Skeletal muscle tissue (tissue), 4 donors: ENCODE data around the gene SNF8. TPM values are rescaled to one million over a fixed set of nuclear protein-coding genes. Genes with fewer than 3 reads are reported as not detected.

Experiments used
- H3K27ac ChIP-seq: one replicate; pipeline ENCODE4 v1.7.0; 2013; ENCODE audit warnings: mild to moderate bottlenecking, low read depth, low read length, inconsistent platforms
- H3K27me3 ChIP-seq, 3 donors: one replicate each; pipeline ENCODE4 v1.7.0; 2013; ENCODE audit warnings: low read length in 3 of 3; ENCODE audit not compliant: control insufficient read depth in 3 of 3, insufficient read depth in 3 of 3
- H3K36me3 ChIP-seq, 3 donors: one replicate each; pipeline ENCODE4 v1.7.0; 2013; ENCODE audit warnings: low read length in 3 of 3; ENCODE audit not compliant: control insufficient read depth in 3 of 3, insufficient read depth in 3 of 3
- H3K4me1 ChIP-seq, 3 donors: one replicate each; pipeline ENCODE4 v1.7.0; 2013; ENCODE audit warnings: low read length in 3 of 3, mild to moderate bottlenecking in 3 of 3; ENCODE audit not compliant: control insufficient read depth in 3 of 3, insufficient read depth in 3 of 3
- H3K4me3 ChIP-seq, 3 donors: one replicate each; pipeline ENCODE4 v1.7.0; 2013; ENCODE audit warnings: low read length in 3 of 3
- H3K9ac ChIP-seq, 3 donors: one replicate each; pipeline ENCODE4 v1.7.0; 2013; ENCODE audit warnings: low read length in 3 of 3, mild to moderate bottlenecking in 3 of 3, moderate library complexity in 2 of 3, low read depth in 1 of 3
- H3K9me3 ChIP-seq, 3 donors: one replicate each; pipeline ENCODE4 v1.7.0; 2013; ENCODE audit warnings: low read length in 3 of 3; ENCODE audit not compliant: control insufficient read depth in 3 of 3
- total RNA-seq: library from RNA; depleted of rRNA; stranded (reverse); fragments of >200 nt; gene quantifications from one replicate; pipeline ENCODE4 v1.2.3, GENCODE V29; 2014
- donor health status: Osteomylitis.

SNF8 gene
- total RNA-seq, 1 donor from 2014 or later, result 47.5 TPM

- Histone ChIP-seq H3K36me3 (peaks cover 59 to 77% (median 61%) of the 10 kb centered on the region in 3 donors), H3K4me3 (no peak overlapping the region), H3K9ac (no peak overlapping the region), H3K27ac (no peak overlapping the region), H3K9me3 (no peaks in the 10 kb centered on the region), H3K27me3 (no peaks in the 10 kb centered on the region), H3K4me1 (no peaks in the 10 kb centered on the region)
These were observed 11.6 kb downstream of the SNF8 start for GRCh38 chr17:48933035-48933434.

GRCh38 chr17:48930435-48930873 is 14.2 kb downstream of the SNF8 start:
- Histone ChIP-seq H3K4me3 (no peak overlapping the region), H3K36me3 (peaks cover 62 to 77% (median 69%) of the 10 kb centered on the region in 3 donors), H3K27me3 (no peaks in the 10 kb centered on the region), H3K27ac (no peak overlapping the region), H3K9me3 (no peaks in the 10 kb centered on the region), H3K4me1 (no peaks in the 10 kb centered on the region), H3K9ac (no peak overlapping the region)

GRCh38 chr17:48929812-48930165 is 14.9 kb downstream of the SNF8 start:
- no peak overlapping the region for H3K27ac ChIP-seq
- no peaks in the 10 kb centered on the region for H3K9me3 ChIP-seq
- H3K27me3 ChIP-seq, result no peaks in the 10 kb centered on the region
- no peaks in the 10 kb centered on the region for H3K4me1 ChIP-seq
- H3K4me3 ChIP-seq, result no peak overlapping the region
- no peak overlapping the region for H3K9ac ChIP-seq
- H3K36me3 ChIP-seq, result peaks cover 65 to 81% (median 72%) of the 10 kb centered on the region in 3 donors

DNA sequence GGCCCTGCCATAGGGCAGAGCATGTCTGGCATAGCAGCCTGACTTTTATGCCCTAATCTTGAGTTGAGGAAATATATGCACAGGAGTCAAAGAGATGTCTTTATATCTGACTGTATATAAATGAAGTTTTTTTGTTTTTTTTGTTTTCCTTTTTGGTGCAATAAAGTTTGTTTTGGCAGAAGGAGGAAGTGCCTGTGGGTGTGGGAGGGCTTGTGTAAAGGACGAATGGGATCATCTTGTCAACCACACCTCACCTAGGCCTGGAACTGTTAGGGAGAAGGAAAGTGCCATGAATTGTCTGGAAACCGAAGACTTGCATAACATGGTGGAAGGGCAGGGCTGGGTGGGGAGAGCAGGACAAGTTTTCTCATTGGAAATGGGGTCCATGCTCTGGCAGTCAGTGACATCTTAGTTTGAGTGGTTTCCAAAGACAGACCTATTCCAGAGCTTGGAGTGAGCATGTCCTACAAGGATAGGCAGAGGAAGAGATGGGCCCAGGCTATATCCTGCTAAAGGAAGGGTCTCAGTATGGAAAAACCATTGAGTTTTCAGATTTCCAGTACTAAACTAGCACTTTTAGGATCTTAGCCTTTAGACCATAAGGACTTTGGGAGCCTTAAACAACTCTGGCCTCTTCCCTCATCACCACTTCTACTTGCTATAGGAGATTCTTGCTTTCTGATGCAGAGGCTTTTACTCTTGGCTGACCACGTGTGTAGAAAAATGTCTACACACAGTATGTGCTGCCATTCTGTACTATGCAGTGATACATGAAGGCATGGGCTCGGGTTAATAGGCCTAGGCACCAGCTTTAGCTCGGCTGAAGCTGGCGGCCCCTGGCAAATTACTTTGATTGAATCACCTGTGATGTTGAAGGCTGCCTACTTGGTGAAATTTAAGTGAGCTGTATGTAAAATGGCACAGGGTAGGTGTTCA is 15.5 kb downstream of the SNF8 start:
- peaks cover 63 to 83% (median 73%) of the 10 kb centered on the region in 3 donors for H3K36me3 ChIP-seq

DNA sequence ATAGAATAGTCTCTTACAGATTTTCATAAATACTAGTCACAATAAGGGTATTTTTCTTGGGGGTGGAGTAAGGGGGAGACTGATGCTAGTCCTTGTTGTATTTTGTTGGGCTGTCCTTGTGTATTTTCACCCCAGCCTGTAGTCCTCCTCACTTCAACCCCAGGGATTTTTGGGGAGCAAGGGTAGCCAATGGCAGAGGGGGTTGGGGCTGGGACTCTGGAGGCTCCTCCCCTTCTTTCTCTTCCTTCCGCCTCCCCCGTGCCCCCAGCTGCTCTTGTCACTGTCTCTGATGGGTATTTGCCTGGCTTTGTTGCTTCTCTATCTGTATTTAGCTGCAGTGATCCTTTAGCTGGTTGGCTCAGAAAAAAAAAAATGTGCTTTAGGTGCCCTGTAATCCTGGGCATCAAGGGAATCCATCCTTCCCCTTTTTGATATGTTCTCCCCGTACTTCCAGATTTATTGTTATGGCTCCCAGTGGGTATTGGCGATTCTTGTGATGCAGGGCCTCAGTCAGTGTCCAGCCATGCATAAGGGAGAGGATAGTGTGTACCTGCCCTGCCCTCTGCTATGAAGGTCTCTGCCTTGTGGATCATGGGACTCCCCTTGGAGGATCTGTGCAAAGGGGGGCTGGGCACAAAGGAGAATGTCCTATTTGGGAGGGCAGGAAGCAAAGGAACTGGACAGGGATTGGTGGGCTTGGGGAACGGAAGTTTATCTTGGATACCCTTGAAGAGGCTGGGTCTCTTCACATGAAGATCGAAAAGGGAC is 16.5 kb downstream of the SNF8 start:
- Histone ChIP-seq H3K36me3 (peaks cover 61 to 85% (median 75%) of the 10 kb centered on the region in 3 donors), H3K27me3 (no peaks in the 10 kb centered on the region), H3K9me3 (no peaks in the 10 kb centered on the region), H3K4me1 (no peaks in the 10 kb centered on the region), H3K4me3 (no peak overlapping the region), H3K27ac (no peak overlapping the region), H3K9ac (no peak overlapping the region)

More for the DNA sequence above, 15.5 kb downstream of the SNF8 start:
- no peaks in the 10 kb centered on the region for H3K4me1 ChIP-seq
- H3K9me3 ChIP-seq, result no peaks in the 10 kb centered on the region
- no peak overlapping the region for H3K27ac ChIP-seq
- no peak overlapping the region for H3K9ac ChIP-seq
- H3K27me3 ChIP-seq, result no peaks in the 10 kb centered on the region
- H3K4me3 ChIP-seq, result no peak overlapping the region

DNA sequence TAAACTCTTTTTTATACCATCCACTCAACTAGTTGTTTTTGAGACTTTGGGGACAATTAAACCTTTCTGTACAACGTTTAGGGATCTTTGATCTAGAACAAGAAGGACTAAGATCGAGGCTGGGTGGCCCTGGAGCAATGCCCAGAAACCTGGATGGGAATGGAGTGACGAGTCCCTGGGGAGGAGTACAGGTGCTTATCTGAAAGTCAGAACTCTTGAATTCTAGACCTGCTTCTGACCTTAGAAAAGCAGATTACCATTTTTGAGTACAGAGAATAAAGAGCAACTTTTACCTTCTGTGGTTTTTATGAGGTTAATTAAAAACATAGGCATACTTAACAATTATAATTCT is 18.7 kb downstream of the SNF8 start:
- no peak overlapping the region for H3K4me3 ChIP-seq
- H3K36me3 ChIP-seq, result peaks cover 57 to 82% (median 72%) of the 10 kb centered on the region in 3 donors
- H3K27ac ChIP-seq, result no peak overlapping the region
- H3K9ac ChIP-seq, result no peak overlapping the region
- no peaks in the 10 kb centered on the region for H3K9me3 ChIP-seq
- no peaks in the 10 kb centered on the region for H3K27me3 ChIP-seq
- no peaks in the 10 kb centered on the region for H3K4me1 ChIP-seq

DNA sequence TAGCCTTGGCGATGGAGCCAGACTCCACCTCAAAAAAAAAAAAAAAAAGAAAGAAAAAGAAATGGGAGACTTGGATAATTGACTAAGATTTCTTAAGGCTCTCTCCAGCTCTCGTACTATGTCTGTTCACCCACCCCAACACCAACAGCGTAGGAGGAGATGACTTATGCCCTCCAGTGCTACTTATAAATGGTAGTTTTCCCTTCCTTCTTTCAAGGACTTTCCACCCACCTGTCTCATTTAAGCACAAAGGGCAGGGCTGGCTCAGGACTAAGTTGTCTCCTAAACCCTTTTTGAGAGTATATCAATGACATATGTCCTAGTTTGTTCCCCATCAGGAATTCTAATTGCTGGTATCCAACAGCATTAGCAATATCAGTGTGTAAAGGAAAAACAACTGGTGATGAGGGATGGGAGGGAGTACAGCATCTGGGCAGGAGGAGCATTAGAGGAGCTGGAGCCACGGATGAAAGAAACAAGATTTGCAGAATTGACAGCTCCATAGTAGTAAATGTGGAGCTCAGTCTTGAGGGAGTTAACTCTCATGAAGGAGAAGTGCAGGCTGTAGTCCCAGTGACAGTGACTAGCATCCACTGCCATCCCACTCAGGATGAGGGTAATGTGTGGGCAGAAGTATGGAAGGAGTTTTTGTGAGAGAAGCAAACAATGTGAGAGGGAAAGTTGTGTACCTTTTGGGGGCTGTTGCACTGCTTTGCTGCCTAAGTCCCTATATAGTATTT is 19.2 kb downstream of the SNF8 start:
- Histone ChIP-seq H3K9me3 (no peaks in the 10 kb centered on the region), H3K4me3 (no peak overlapping the region), H3K27me3 (no peaks in the 10 kb centered on the region), H3K4me1 (no peaks in the 10 kb centered on the region), H3K9ac (no peak overlapping the region), H3K27ac (no peak overlapping the region), H3K36me3 (peaks cover 60 to 83% (median 75%) of the 10 kb centered on the region in 3 donors)

DNA sequence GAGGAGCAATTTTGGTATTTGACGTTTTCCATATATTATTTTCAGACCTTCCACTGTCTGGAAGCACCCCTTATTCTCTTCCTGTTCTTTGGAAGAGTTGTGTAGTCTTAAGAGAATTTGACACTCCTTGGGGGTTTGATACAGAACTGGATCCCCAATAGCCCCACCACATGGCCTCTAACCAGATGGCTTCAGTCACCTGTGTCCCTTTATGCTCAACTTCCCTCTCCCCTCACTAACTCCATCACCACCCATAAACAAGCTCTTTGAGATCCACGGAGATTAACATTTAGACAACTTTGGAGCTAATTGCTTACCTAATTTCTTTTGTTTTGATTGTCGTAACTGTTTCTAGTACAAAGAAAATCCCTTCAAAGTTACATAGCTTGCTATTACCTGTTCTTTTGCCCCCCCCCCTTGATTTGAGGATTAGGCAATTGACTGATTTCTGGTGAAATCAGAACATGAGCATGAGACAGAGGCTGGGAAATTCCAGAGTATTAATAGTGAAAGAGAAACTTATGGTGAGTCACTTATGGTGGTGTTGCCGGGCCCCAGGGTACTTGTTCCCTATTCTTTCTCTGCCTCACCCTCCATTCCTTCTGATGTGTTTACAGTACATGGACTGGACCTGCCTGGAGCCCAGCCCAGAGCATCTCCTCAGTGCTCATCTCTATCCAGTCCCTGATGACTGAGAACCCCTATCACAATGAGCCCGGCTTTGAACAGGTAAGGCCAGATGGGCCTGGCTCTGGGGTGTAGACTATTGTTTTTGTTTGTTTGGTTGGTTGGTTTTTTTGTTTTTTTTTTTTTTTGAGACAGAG is 29.0 kb downstream of the SNF8 start:
- Histone ChIP-seq H3K9ac (no peak overlapping the region), H3K36me3 (peaks cover 8 to 37% (median 32%) of the 10 kb centered on the region in 3 donors), H3K27ac (no peak overlapping the region), H3K9me3 (no peaks in the 10 kb centered on the region), H3K4me1 (peaks cover 2 to 7% (median 6%) of the 10 kb centered on the region in 3 donors), H3K27me3 (no peaks in the 10 kb centered on the region), H3K4me3 (no peak overlapping the region)

GRCh38 chr17:48912476-48912875 is 32.2 kb downstream of the SNF8 start:
- Histone ChIP-seq H3K4me1 (peaks cover 18 to 27% (median 25%) of the 10 kb centered on the region in 3 donors), H3K36me3 (peaks cover 4 to 22% (median 18%) of the 10 kb centered on the region in 3 donors), H3K9ac (no peak overlapping the region), H3K9me3 (no peaks in the 10 kb centered on the region), H3K4me3 (no peak overlapping the region), H3K27ac (no peak overlapping the region), H3K27me3 (no peaks in the 10 kb centered on the region)
